K562 (cell line): ENCODE measurements around the gene LPA. TPM values are rescaled to one million over a fixed set of nuclear protein-coding genes. Genes with fewer than 3 reads are reported as not detected.

Source experiments
- CBFA2T3 ChIP-seq: fragments of 450-650 bp; IDR thresholded peaks from 2 replicates; pipeline ENCODE4 v1.6.1; 2017
- CBX5 ChIP-seq: IDR thresholded peaks from 2 replicates; pipeline ENCODE4 v1.6.1; 2014; ENCODE audit warnings: low read depth, borderline replicate concordance
- CEBPB ChIP-seq: fragments of 450-650 bp; IDR thresholded peaks from 2 replicates; pipeline ENCODE4 v1.6.1; 2016; ENCODE audit warnings: missing genetic modification characterization, missing compliant biosample characterization
- CREBBP ChIP-seq: IDR thresholded peaks from one replicate; pipeline ENCODE4 v1.6.1; 2012; ENCODE audit warnings: low read depth, mild to moderate bottlenecking, control low read depth, inconsistent platforms, low read length
- FOXJ2 ChIP-seq: fragments of 200-800 bp; sonication (Bioruptor generic); IDR thresholded peaks from 2 replicates; pipeline ENCODE4 v1.6.1; 2016; ENCODE audit warnings: missing genetic modification characterization, missing compliant biosample characterization
- GATA2 ChIP-seq: sonication (generic); formaldehyde crosslinking; IDR thresholded peaks from 2 replicates; pipeline ENCODE4 v1.4.0; 2020; ENCODE audit warnings: mild to moderate bottlenecking, missing genetic modification reagents
- HDAC3 ChIP-seq: fragments of 450-650 bp; IDR thresholded peaks from 2 replicates; pipeline ENCODE4 v1.6.1; 2018; ENCODE audit warnings: borderline replicate concordance, mild to moderate bottlenecking, moderate library complexity; ENCODE audit not compliant: partially characterized antibody
- HNRNPH1 ChIP-seq: fragments of 200-400 bp; formaldehyde crosslinking; optimal IDR thresholded peaks from 2 replicates; pipeline ENCODE3; 2017; ENCODE audit warnings: low read depth, mild to moderate bottlenecking, low read length, moderate library complexity
- KDM1A ChIP-seq, 2 experiments: fragments of 450-650 bp; IDR thresholded peaks; 2 replicates each; pipeline ENCODE4 v1.6.1; 2016; ENCODE audit warnings: mild to moderate bottlenecking in 2 of 2
- NEUROD1 ChIP-seq: fragments of 150-350 bp; IDR thresholded peaks from 2 replicates; pipeline ENCODE4 v1.6.1; 2014; ENCODE audit warnings: borderline replicate concordance, low read length, low read depth; ENCODE audit not compliant: partially characterized antibody
- PHF8 ChIP-seq: fragments of 200-600 bp; sonication (generic); IDR thresholded peaks from 2 replicates; pipeline ENCODE4 v1.6.1; 2012; ENCODE audit warnings: mixed run types, mild to moderate bottlenecking, inconsistent platforms, low read length, moderate library complexity, borderline replicate concordance
- POLR2H ChIP-seq: IDR thresholded peaks from 2 replicates; pipeline ENCODE4 v1.6.1; 2016; ENCODE audit warnings: missing genetic modification characterization, low read depth, mild to moderate bottlenecking, control low read depth, missing compliant biosample characterization, moderate library complexity
- PTTG1 ChIP-seq: fragments of 450-650 bp; IDR thresholded peaks from 2 replicates; pipeline ENCODE4 v1.6.1; 2016; ENCODE audit warnings: low read depth, mild to moderate bottlenecking, missing genetic modification characterization, missing compliant biosample characterization
- SLC30A9 ChIP-seq: fragments of 250-450 bp; sonication (Bioruptor Pico); IDR thresholded peaks from 2 replicates; pipeline ENCODE4 v1.8.0; 2022; ENCODE audit warnings: mild to moderate bottlenecking, moderate library complexity
- SMAD2 ChIP-seq: fragments of 150-350 bp; IDR thresholded peaks from 2 replicates; pipeline ENCODE4 v1.6.1; 2014; ENCODE audit warnings: low read depth, mild to moderate bottlenecking, low read length
- TCF7L2 ChIP-seq: fragments of 150-350 bp; IDR thresholded peaks from 2 replicates; pipeline ENCODE4 v1.6.1; 2016; ENCODE audit warnings: low read depth, mild to moderate bottlenecking, low read length, moderate library complexity
- WHSC1 ChIP-seq: IDR thresholded peaks from one replicate; pipeline ENCODE4 v1.6.1; 2012; ENCODE audit warnings: low read length, control low read depth, inconsistent platforms
- ZFP30 ChIP-seq: fragments of 250-450 bp; sonication (Bioruptor Pico); IDR thresholded peaks from 2 replicates; pipeline ENCODE4 v1.8.0; 2022; ENCODE audit warnings: moderate library complexity, mild to moderate bottlenecking, inconsistent platforms, borderline replicate concordance
- ZNF449 ChIP-seq: fragments of 250-450 bp; sonication (Bioruptor Pico); IDR thresholded peaks from 2 replicates; pipeline ENCODE4 v1.8.0; 2022; ENCODE audit warnings: moderate library complexity, mild to moderate bottlenecking, inconsistent platforms
- ZNF79 ChIP-seq: fragments of 250-450 bp; sonication (Bioruptor Pico); IDR thresholded peaks from 2 replicates; pipeline ENCODE4 v1.4.0; 2020; ENCODE audit warnings: low read depth, mild to moderate bottlenecking, moderate library complexity
- polyA plus RNA-seq, 8 experiments: library from polyadenylated mRNA; depleted of rRNA in 4 of 8; stranded (reverse) in 5 of 8; unstranded in 3 of 8; fragments of >200 nt; fragmentation: Nextera tagmentation in 2 of 8; fragmentation: Illumina TruSeq in 1 of 8; extraction: Ambion mirVana in 2 of 8; extraction: Trizol in 1 of 8; gene quantifications; 2 replicates each; pipeline versions ENCODE4 v1.2.1 to v1.2.3, GENCODE V29; 2011 to 2014; ENCODE audit warnings: inconsistent platforms in 1 of 8, missing spikeins in 1 of 8
- total RNA-seq, 7 experiments: library from RNA; depleted of rRNA in 6 of 7; stranded (reverse); fragments of >200 nt in 6 of 7; fragmentation: Illumina TruSeq in 2 of 7; extraction: Trizol in 2 of 7; gene quantifications; 2 replicates each; pipeline versions ENCODE4 v1.2.1 to v1.2.3, GENCODE V29; 2011 to 2021; ENCODE audit warnings: low replicate concordance in 1 of 7
- TF ChIP-seq, protein P1 (sequence below): fragments of 250-450 bp; sonication (Bioruptor Pico); IDR thresholded peaks from 2 replicates; pipeline ENCODE4 v1.4.0; 2020; ENCODE audit warnings: mild to moderate bottlenecking, moderate library complexity

Gene LPA
- total and polyA plus RNA-seq, 9 of the 15 experiments (the other 6 are each of a cell fraction or from before 2014, with no cell fraction given), result 0.01 to 0.18 (median 0.07) TPM; not detected in 6

DNA sequence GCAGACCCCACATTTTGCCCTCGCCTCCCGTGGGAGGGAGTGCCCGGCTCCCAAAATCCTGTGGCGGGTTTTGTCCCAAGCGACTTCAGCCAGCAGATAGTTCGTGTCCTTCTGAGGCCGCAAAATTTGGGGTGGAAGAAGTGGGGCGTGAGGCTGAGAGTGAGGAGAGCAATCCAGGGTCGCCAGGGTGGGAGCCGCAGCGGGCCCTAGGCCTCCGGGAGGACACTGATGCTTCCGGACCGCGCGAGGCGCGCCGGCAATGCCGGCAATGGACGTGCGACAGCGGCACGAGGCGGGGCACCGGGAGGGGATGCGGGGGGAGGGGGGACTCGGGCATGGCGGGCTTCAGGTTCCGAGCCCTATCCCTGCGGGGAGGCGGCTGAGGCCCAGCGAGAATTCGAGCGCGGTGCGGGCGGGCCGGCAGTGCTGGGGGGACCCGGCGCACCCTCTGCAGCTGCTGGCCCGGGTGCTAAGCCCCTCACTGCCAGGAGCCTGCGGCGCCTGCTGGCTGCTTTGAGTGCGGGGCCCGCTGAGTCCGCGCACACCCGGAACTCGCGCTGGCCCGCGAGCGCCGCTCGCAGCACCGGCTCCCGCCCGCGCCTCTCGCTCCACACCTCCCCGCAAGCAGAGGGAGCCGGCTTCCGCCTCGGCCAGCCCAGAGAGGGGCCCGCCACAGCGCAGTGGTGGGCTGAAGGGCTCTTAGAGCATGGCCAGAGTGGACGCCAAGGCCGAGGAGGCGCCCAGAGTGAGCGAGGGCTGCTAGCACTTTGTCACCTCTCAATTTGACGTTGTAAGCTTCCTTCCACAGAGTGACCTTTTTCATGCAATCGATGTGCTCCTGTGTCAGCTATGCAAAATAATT is 143.8 kb downstream of the LPA start (continued):
- TF ChIP-seq HDAC3 (no peak), CREBBP (no peak), SLC30A9 (CRISPR knock-in tag) (no peak), POLR2H (peak; percentile 51; the same call in 1 of the 2 replicates), WHSC1 (no peak), ZNF79 (CRISPR knock-in tag) (no peak), CEBPB (tag) (no peak), CBFA2T3 (no peak), ZNF449 (peak; percentile 8; the same call in 1 of the 2 replicates), KDM1A (IDR thresholded peaks at IDR 0.05) (peak in 1 of 2 experiments; percentile 38; a peak in 1 of 4 replicates), GATA2 (CRISPR knock-in tag) (no peak), PTTG1 (tag) (no peak), PHF8 (peak; percentile 77), HNRNPH1 (no peak), TCF7L2 (no peak), ZFP30 (no peak), SMAD2 (no peak), CBX5 (no peak), FOXJ2 (no peak), NEUROD1 (no peak)
- TF ChIP-seq, protein P1, sequence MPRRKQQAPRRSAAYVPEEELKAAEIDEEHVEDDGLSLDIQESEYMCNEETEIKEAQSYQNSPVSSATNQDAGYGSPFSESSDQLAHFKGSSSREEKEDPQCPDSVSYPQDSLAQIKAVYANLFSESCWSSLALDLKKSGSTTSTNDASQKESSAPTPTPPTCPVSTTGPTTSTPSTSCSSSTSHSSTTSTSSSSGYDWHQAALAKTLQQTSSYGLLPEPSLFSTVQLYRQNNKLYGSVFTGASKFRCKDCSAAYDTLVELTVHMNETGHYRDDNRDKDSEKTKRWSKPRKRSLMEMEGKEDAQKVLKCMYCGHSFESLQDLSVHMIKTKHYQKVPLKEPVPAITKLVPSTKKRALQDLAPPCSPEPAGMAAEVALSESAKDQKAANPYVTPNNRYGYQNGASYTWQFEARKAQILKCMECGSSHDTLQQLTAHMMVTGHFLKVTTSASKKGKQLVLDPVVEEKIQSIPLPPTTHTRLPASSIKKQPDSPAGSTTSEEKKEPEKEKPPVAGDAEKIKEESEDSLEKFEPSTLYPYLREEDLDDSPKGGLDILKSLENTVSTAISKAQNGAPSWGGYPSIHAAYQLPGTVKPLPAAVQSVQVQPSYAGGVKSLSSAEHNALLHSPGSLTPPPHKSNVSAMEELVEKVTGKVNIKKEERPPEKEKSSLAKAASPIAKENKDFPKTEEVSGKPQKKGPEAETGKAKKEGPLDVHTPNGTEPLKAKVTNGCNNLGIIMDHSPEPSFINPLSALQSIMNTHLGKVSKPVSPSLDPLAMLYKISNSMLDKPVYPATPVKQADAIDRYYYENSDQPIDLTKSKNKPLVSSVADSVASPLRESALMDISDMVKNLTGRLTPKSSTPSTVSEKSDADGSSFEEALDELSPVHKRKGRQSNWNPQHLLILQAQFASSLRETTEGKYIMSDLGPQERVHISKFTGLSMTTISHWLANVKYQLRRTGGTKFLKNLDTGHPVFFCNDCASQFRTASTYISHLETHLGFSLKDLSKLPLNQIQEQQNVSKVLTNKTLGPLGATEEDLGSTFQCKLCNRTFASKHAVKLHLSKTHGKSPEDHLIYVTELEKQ (CRISPR knock-in tag), result no peak
